Measurements from ENCODE around the gene TUFT1. TPM values are rescaled to one million over a fixed set of nuclear protein-coding genes. Genes with fewer than 3 reads are reported as not detected.
A peak's percentile ranks its signal among the peaks of the same experiment; 100 is the strongest.

Gene TUFT1, protein sequence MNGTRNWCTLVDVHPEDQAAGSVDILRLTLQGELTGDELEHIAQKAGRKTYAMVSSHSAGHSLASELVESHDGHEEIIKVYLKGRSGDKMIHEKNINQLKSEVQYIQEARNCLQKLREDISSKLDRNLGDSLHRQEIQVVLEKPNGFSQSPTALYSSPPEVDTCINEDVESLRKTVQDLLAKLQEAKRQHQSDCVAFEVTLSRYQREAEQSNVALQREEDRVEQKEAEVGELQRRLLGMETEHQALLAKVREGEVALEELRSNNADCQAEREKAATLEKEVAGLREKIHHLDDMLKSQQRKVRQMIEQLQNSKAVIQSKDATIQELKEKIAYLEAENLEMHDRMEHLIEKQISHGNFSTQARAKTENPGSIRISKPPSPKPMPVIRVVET
- total RNA-seq (2022), result 34.9 and 36.6 TPM in 2 replicates
- Bru-seq, nascent RNA, result percentile 86 among the genes with signal in this experiment
- percentile 85 among the genes with signal in this experiment for BruChase-seq, experiment 1, labeled RNA remaining after a 2-hour chase
- BruChase-seq, experiment 2, labeled RNA remaining after a 6-hour chase, result percentile 82 among the genes with signal in this experiment
- long read RNA-seq, transcript TUFT1-202 (12 exons, 3,033 nt), result major isoform, 43 of 77 reads
- long read RNA-seq, transcript TUFT1-203 (13 exons, 3,111 nt), result minor isoform, 12 of 77 reads
- long read RNA-seq, partial matches to known transcripts, result 4 of 77 reads
- long read RNA-seq, other reads (novel, unspliced or antisense), result 17 of 77 reads

DNA sequence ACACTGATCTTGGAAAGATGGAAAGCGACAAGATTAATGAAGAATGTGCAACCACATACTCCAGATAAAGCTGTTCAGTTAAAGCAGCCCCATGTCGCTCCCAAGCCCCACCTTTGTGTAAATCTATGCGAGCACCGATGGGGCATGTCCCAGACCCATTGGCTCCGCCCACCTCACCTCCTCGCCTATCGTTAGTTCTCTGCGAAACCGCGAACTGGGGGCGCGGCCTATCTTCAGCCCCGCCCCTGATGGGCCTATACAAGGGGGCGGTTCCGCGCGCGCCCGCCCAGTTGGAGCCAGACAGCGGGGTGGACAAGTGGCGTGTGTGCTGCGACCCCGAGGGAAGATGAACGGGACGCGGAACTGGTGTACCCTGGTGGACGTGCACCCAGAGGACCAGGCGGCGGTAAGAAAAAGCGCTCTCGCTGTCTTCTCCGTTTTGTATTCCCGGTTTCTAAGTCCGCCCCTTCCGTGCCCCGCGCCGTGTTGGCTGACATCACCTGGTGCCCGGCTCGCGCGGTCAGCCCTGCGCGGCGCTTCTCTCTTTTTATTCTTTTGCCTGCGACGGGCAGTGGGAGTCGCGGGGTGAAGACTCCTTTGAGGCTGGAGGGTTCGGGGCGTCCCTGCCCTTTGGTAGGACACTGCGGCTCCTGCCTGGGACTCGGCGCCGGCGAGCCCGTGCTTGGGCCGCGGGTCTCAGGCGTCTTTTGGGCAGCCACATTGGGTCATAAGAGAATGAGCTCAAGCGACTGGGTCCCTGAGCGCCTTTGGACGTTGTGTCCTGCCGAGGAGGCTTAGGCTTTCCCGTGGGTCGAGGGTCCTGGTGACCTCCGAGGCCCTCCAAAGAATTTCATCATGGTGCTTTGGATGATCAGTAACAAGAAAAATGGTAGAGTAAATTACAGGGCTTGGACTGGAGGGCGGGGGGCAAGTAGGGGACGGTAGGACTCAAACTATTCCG, at the start of gene TUFT1:
TSS of gene TUFT1 (plus strand) at position 289 of the 961 bp plus-strand sequence. CDS start at position 347, 58 bp downstream.
- CTCF ChIA-PET, result interaction anchor here (0.6 to 2.2 kb wide), 11 partner anchors 8 to 296 kb away, joined by 3 to 16 read pairs (median 4); partner anchors contain the start of gene CGN
- H3K4me1 ChIP-seq, result peaks cover 22% of the 10 kb centered on the region

DNA sequence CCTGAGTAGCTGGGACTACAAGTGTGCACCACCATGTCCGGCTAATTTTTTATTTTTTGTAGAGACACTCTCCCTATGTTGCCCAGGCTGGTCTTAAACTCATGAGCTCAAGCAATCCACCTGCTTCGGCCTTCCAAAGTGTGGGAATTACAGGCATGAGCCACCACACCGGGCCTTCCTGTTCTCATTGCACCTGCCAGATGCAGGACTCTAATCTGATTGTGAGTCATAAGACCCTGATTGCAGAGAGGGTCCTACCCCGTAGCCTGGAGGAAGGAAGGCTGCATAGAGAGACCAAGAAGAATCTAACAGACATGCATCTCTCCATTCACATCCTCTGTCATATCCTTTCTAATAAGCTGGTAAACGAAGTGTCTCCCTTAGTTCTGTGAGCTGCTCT, 48.5 kb upstream of the TUFT1 start:
- BruUV-seq (replicated peaks), result no TSS peak
- Histone ChIP-seq H3K27me3 (replicated peaks; ENCODE audit: control insufficient read depth, insufficient read depth, low read length) (no peaks in the 10 kb centered on the region), H3K9me3 (no peaks in the 10 kb centered on the region; the same call in 1 of the 2 replicates), H3K4me3 (ENCODE audit: low read depth, low read length) (no peak overlapping the region), H3K36me3 (ENCODE audit: control insufficient read depth, insufficient read depth, low read length) (no peaks in the 10 kb centered on the region), H3K4me1 (peaks cover 21% of the 10 kb centered on the region)
- Mint-ChIP-seq H3K27ac (ENCODE audit: unreplicated experiment) (peak overlapping the region; percentile 16), H3K9me3 (ENCODE audit: unreplicated experiment) (no peaks in the 10 kb centered on the region), H3K4me3 (ENCODE audit: unreplicated experiment) (no peak overlapping the region), H3K27me3 (ENCODE audit: insufficient read depth, unreplicated experiment) (no peaks in the 10 kb centered on the region), H3K36me3 (ENCODE audit: insufficient read depth, unreplicated experiment) (no peaks in the 10 kb centered on the region), H3K4me1 (ENCODE audit: low read depth, unreplicated experiment) (peaks cover 23% of the 10 kb centered on the region)
- intact Hi-C loops (cut with micrococcal nuclease; ENCODE audit: unreplicated experiment), result no loop called here
- TF ChIP-seq, protein P1, sequence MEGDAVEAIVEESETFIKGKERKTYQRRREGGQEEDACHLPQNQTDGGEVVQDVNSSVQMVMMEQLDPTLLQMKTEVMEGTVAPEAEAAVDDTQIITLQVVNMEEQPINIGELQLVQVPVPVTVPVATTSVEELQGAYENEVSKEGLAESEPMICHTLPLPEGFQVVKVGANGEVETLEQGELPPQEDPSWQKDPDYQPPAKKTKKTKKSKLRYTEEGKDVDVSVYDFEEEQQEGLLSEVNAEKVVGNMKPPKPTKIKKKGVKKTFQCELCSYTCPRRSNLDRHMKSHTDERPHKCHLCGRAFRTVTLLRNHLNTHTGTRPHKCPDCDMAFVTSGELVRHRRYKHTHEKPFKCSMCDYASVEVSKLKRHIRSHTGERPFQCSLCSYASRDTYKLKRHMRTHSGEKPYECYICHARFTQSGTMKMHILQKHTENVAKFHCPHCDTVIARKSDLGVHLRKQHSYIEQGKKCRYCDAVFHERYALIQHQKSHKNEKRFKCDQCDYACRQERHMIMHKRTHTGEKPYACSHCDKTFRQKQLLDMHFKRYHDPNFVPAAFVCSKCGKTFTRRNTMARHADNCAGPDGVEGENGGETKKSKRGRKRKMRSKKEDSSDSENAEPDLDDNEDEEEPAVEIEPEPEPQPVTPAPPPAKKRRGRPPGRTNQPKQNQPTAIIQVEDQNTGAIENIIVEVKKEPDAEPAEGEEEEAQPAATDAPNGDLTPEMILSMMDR (IDR thresholded peaks at IDR 0.05; ENCODE audit: insufficient read depth in 1 of 2, low read depth in 1 of 2, low read length in 1 of 2, severe bottlenecking in 1 of 2, unreplicated experiment in 1 of 2), result no peak
- ChIA-PET CTCF (no interaction called here), POLR2A (no interaction called here)
- DNase-seq, result no peak

More for the DNA sequence above, at the start of gene TUFT1:
- TF ChIP-seq, protein P1 (IDR thresholded peaks at IDR 0.05; ENCODE audit: insufficient read depth in 1 of 2, low read depth in 1 of 2, low read length in 1 of 2, severe bottlenecking in 1 of 2, unreplicated experiment in 1 of 2), result no peak
- POLR2A ChIA-PET, result interaction anchor here (0.5 to 3.4 kb wide), 28 partner anchors 9 to 259 kb away, joined by 3 to 47 read pairs (median 4); partner anchors contain the start of genes CGN, MRPL9, PI4KB and POGZ
- peak within 1 kb of the TSS; percentile 91 for H3K27ac Mint-ChIP-seq (ENCODE audit: unreplicated experiment)
- H3K4me1 Mint-ChIP-seq (ENCODE audit: low read depth, unreplicated experiment), result peaks cover 61% of the 10 kb centered on the region
- peak within 1 kb of the TSS; percentile 96 for H3K4me3 Mint-ChIP-seq (ENCODE audit: unreplicated experiment)
- Histone ChIP-seq H3K36me3 (ENCODE audit: control insufficient read depth, insufficient read depth, low read length) (peaks cover 11% of the 10 kb centered on the region), H3K27me3 (replicated peaks; ENCODE audit: control insufficient read depth, insufficient read depth, low read length) (no peaks in the 10 kb centered on the region), H3K4me3 (ENCODE audit: low read depth, low read length) (peak within 1 kb of the TSS; percentile 51), H3K9me3 (no peaks in the 10 kb centered on the region)
- intact Hi-C loops (cut with micrococcal nuclease; ENCODE audit: unreplicated experiment), result loop anchor here (1.0 to 5.0 kb wide), 3 partner anchors 8 to 197 kb away; no protein-coding TSS in a partner anchor
- no peaks in the 10 kb centered on the region for H3K9me3 Mint-ChIP-seq (ENCODE audit: unreplicated experiment)
- H3K27me3 Mint-ChIP-seq (ENCODE audit: insufficient read depth, unreplicated experiment), result no peaks in the 10 kb centered on the region
- DNase-seq, result peak; percentile 97
- BruUV-seq (replicated peaks), result no TSS peak
- H3K36me3 Mint-ChIP-seq (ENCODE audit: insufficient read depth, unreplicated experiment), result peaks cover 86% of the 10 kb centered on the region

Data from Caco-2 (cell line).